Keratinocyte (primary cell): ENCODE data around the gene RASGEF1C. TPM values are rescaled to one million over a fixed set of nuclear protein-coding genes. Genes with fewer than 3 reads are reported as not detected.

Source experiments
- DNase-seq: peaks from one replicate; pipeline ENCODE4 v3.0.0-alpha.2; 2011; ENCODE audit warnings: low read depth, missing footprints, low spot score
- FAIRE-seq: peaks from 2 replicates; lab custom pipeline; 2011; peaks lifted over from hg19 to GRCh38; lab: Jason Lieb, UNC
- H2AFZ ChIP-seq: 2 replicates; pipeline ENCODE4 v1.6.0; 2012; ENCODE audit warnings: low read length, control low read depth, inconsistent platforms; ENCODE audit not compliant: control insufficient read depth
- H3K27ac ChIP-seq: 2 replicates; pipeline ENCODE4 v1.5.1; 2011; ENCODE audit warnings: low read length; ENCODE audit not compliant: control insufficient read depth, insufficient read depth
- H3K27me3 ChIP-seq: 3 replicates; pipeline ENCODE4 v1.6.0; 2011; ENCODE audit warnings: low read length; ENCODE audit not compliant: control insufficient read depth, insufficient read depth; ENCODE audit errors: extremely low read depth
- H3K36me3 ChIP-seq, 2 experiments: 2 replicates in 1 of 2; 3 replicates in 1 of 2; pipeline ENCODE4 v1.5.1; 2011; ENCODE audit warnings: low read length in 2 of 2, mild to moderate bottlenecking in 1 of 2; ENCODE audit not compliant: control insufficient read depth in 2 of 2, insufficient read depth in 2 of 2; ENCODE audit errors: extremely low read depth in 1 of 2
- H3K4me1 ChIP-seq: 3 replicates; pipeline ENCODE4 v1.5.1; 2011; ENCODE audit warnings: low read length; ENCODE audit not compliant: control insufficient read depth, insufficient read depth; ENCODE audit errors: extremely low read depth
- H3K4me2 ChIP-seq: 3 replicates; pipeline ENCODE4 v1.6.0; 2011; ENCODE audit warnings: low read depth, low read length; ENCODE audit not compliant: control insufficient read depth, insufficient read depth; ENCODE audit errors: extremely low read depth
- H3K4me3 ChIP-seq, 3 experiments: fragments of 200-600 bp in 1 of 3; sonication (generic) in 1 of 3; 2 replicates in 2 of 3; 3 replicates in 1 of 3; pipeline ENCODE4 v1.5.1; 2011 to 2016; ENCODE audit warnings: low read length in 3 of 3, mild to moderate bottlenecking in 3 of 3, control low read depth in 2 of 3, inconsistent platforms in 1 of 3, low read depth in 1 of 3, mixed read lengths in 1 of 3, mixed run types in 1 of 3, moderate library complexity in 1 of 3; ENCODE audit not compliant: control insufficient read depth in 2 of 3, insufficient read depth in 2 of 3; ENCODE audit errors: extremely low read depth in 1 of 3
- H3K79me2 ChIP-seq: 2 replicates; pipeline ENCODE4 v1.6.0; 2012; ENCODE audit warnings: low read length; ENCODE audit not compliant: control insufficient read depth, insufficient read depth
- H3K9ac ChIP-seq: 3 replicates; pipeline ENCODE4 v1.6.0; 2011; ENCODE audit warnings: low read length; ENCODE audit not compliant: control insufficient read depth, insufficient read depth; ENCODE audit errors: extremely low read depth
- H3K9me1 ChIP-seq: 3 replicates; pipeline ENCODE4 v1.6.0; 2011; ENCODE audit warnings: low read length; ENCODE audit not compliant: control insufficient read depth, insufficient read depth; ENCODE audit errors: extremely low read depth
- H3K9me3 ChIP-seq: 2 replicates; pipeline ENCODE4 v1.5.1; 2012; ENCODE audit warnings: low read depth, low read length; ENCODE audit not compliant: control insufficient read depth
- H4K20me1 ChIP-seq: 3 replicates; pipeline ENCODE4 v1.6.0; 2011; ENCODE audit warnings: low read length; ENCODE audit not compliant: control insufficient read depth, insufficient read depth; ENCODE audit errors: extremely low read depth
- EZH2 ChIP-seq: IDR thresholded peaks from one replicate; pipeline ENCODE4 v1.6.1; 2012; ENCODE audit warnings: inconsistent platforms, mild to moderate bottlenecking, low read length, moderate library complexity
- dilution Hi-C: fragments of 300-500 bp; cut with MboI; formaldehyde crosslinking; loops from one replicate; pipeline ENCODE4 v1.7.0; 2020; ENCODE audit warnings: low sequenced_read_pairs; ENCODE audit not compliant: extremely low pct_ligation_motif_present
- polyA minus RNA-seq, 3 experiments: library from RNA; depleted of rRNA, polyadenylated mRNA; stranded (reverse); fragments of >200 nt; gene quantifications; 1 replicate in 1 of 3; 2 replicates in 1 of 3; 3 replicates in 1 of 3; pipeline ENCODE4 v1.2.3, GENCODE V29; 2011
- polyA plus RNA-seq, 5 experiments: library from polyadenylated mRNA; depleted of rRNA in 3 of 5; stranded (reverse) in 3 of 5; stranded (forward) in 1 of 5; unstranded in 1 of 5; fragments of >200 nt; gene quantifications; 1 replicate in 1 of 5; 2 replicates in 3 of 5; 3 replicates in 1 of 5; pipeline versions ENCODE4 v1.2.1 to v1.2.3, GENCODE V29; 2011 to 2012; ENCODE audit warnings: missing spikeins in 2 of 5, low read depth in 1 of 5, low replicate concordance in 1 of 5
- TF ChIP-seq, protein P1 (sequence below), 3 experiments: IDR thresholded peaks in 1 of 3; conservative IDR thresholded peaks in 1 of 3; optimal IDR thresholded peaks in 1 of 3; 2 replicates in 2 of 3; 3 replicates in 1 of 3; pipeline versions ENCODE3 to v1.5.1; 2011; ENCODE audit warnings: low read length in 3 of 3, mild to moderate bottlenecking in 3 of 3, moderate library complexity in 2 of 3, control low read depth in 1 of 3, inconsistent platforms in 1 of 3; ENCODE audit not compliant: insufficient read depth in 2 of 3; ENCODE audit errors: extremely low read depth in 1 of 3

Gene RASGEF1C
- not detected in 3 replicates for polyA plus RNA-seq
- not detected for polyA plus RNA-seq (2011; ENCODE audit: low read depth)
- 0.04 TPM in 1 of 2 replicates, not detected in the other for polyA plus RNA-seq (2011; cell fraction: cytosol; rRNA removed)
- polyA plus RNA-seq (2011; cell fraction: nucleus; rRNA removed): not detected in 2 replicates
- polyA plus RNA-seq (2012; ENCODE audit: low replicate concordance): not detected in 2 replicates
- not detected in 3 replicates for polyA minus RNA-seq
- not detected for polyA minus RNA-seq (2011; cell fraction: cytosol; rRNA and poly(A)+ RNA removed)
- polyA minus RNA-seq (2011; cell fraction: nucleus; rRNA and poly(A)+ RNA removed): not detected in 2 replicates

- H2AFZ ChIP-seq: peak within 1 kb of the TSS; percentile 13
- H3K4me2 ChIP-seq: peak within 1 kb of the TSS; percentile 78
- dilution Hi-C loops: no loop called here
Measured at GRCh38 chr5:180209137-180209581, at the start of gene RASGEF1C. TSS of gene RASGEF1C (minus strand) at chr5:180209211. CDS start at chr5:180138052, 71,159 bp downstream.

GRCh38 chr5:180253036-180253824 lies 44.2 kb upstream of the RASGEF1C start:
- FAIRE-seq: no peak
- dilution Hi-C loops: no loop called here
- H3K4me1 ChIP-seq: no peaks in the 10 kb centered on the region
- no peak overlapping the region for H3K4me3 ChIP-seq
- no peaks in the 10 kb centered on the region for H3K9me1 ChIP-seq
- H3K27me3 ChIP-seq: no peaks in the 10 kb centered on the region
- H4K20me1 ChIP-seq: no peaks in the 10 kb centered on the region
- H3K9ac ChIP-seq: no peak overlapping the region
- TF ChIP-seq EZH2: no peak
- TF ChIP-seq, protein P1, sequence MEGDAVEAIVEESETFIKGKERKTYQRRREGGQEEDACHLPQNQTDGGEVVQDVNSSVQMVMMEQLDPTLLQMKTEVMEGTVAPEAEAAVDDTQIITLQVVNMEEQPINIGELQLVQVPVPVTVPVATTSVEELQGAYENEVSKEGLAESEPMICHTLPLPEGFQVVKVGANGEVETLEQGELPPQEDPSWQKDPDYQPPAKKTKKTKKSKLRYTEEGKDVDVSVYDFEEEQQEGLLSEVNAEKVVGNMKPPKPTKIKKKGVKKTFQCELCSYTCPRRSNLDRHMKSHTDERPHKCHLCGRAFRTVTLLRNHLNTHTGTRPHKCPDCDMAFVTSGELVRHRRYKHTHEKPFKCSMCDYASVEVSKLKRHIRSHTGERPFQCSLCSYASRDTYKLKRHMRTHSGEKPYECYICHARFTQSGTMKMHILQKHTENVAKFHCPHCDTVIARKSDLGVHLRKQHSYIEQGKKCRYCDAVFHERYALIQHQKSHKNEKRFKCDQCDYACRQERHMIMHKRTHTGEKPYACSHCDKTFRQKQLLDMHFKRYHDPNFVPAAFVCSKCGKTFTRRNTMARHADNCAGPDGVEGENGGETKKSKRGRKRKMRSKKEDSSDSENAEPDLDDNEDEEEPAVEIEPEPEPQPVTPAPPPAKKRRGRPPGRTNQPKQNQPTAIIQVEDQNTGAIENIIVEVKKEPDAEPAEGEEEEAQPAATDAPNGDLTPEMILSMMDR (optimal IDR thresholded peaks at IDR 0.05 in 1 of 3, IDR thresholded peaks at IDR 0.05 in 1 of 3, conservative IDR thresholded peaks at IDR 0.05 in 1 of 3; ENCODE audit: extremely low read depth in 1 of 3, insufficient read depth in 2 of 3, low read length in 3 of 3): no peak
- H3K4me2 ChIP-seq: no peak overlapping the region
- H2AFZ ChIP-seq: no peak overlapping the region
- no peaks in the 10 kb centered on the region for H3K79me2 ChIP-seq
- H3K9me3 ChIP-seq: peaks cover 52% of the 10 kb centered on the region
- no peak overlapping the region for H3K27ac ChIP-seq
- H3K36me3 ChIP-seq: peaks cover 6 to 11% of the 10 kb centered on the region in 2 experiments
- no peak for DNase-seq

More at GRCh38 chr5:180209137-180209581, at the start of gene RASGEF1C:
- peak within 1 kb of the TSS in 2 of 3 experiments; percentile 4 to 26 for H3K4me3 ChIP-seq
- H3K79me2 ChIP-seq: no peaks in the 10 kb centered on the region
- FAIRE-seq: no peak
- H3K4me1 ChIP-seq: peaks cover 3% of the 10 kb centered on the region
- TF ChIP-seq, protein P1 (optimal IDR thresholded peaks at IDR 0.05 in 1 of 3, IDR thresholded peaks at IDR 0.05 in 1 of 3, conservative IDR thresholded peaks at IDR 0.05 in 1 of 3; ENCODE audit: extremely low read depth in 1 of 3, insufficient read depth in 2 of 3, low read length in 3 of 3): peak in 2 of 3 experiments; percentile 35 to 73
- TF ChIP-seq EZH2: no peak
- DNase-seq: no peak
- H3K9me3 ChIP-seq: peaks cover 6% of the 10 kb centered on the region
- no peak within 1 kb of the TSS for H3K27ac ChIP-seq
- H3K9me1 ChIP-seq: no peaks in the 10 kb centered on the region
- H3K9ac ChIP-seq: no peak within 1 kb of the TSS
- H4K20me1 ChIP-seq: no peaks in the 10 kb centered on the region
- H3K36me3 ChIP-seq: no peaks in the 10 kb centered on the region
- H3K27me3 ChIP-seq: peaks cover 18% of the 10 kb centered on the region
